Suprapubic skin (tissue), 4 donors: ENCODE data around the gene PEAR1. TPM values are rescaled to one million over a fixed set of nuclear protein-coding genes. Genes with fewer than 3 reads are reported as not detected.

Experiments used
- DNase-seq, 2 donors: peaks; one replicate each; pipeline ENCODE4 v3.0.0-alpha.2; 2019; ENCODE audit warnings: low spot score in 2 of 2
- H3K27ac ChIP-seq: fragments of 200-600 bp; sonication (generic); one replicate; pipeline ENCODE4 v1.5.1; 2019
- H3K27me3 ChIP-seq: fragments of 200-600 bp; sonication (generic); one replicate; pipeline ENCODE4 v1.5.1; 2019
- H3K36me3 ChIP-seq: fragments of 200-600 bp; sonication (generic); one replicate; pipeline ENCODE4 v1.5.1; 2019
- H3K4me1 ChIP-seq: fragments of 200-600 bp; sonication (generic); one replicate; pipeline ENCODE4 v1.5.1; 2019
- H3K4me3 ChIP-seq: fragments of 200-600 bp; sonication (generic); one replicate; pipeline ENCODE4 v1.5.1; 2019; ENCODE audit warnings: mild to moderate bottlenecking
- H3K9me3 ChIP-seq: fragments of 200-600 bp; sonication (generic); one replicate; pipeline ENCODE4 v1.5.1; 2019
- EP300 ChIP-seq: sonication (generic); formaldehyde crosslinking; IDR thresholded peaks from one replicate; pipeline ENCODE4 v1.6.1; 2017; ENCODE audit warnings: antibody characterized with exemption
- POLR2A ChIP-seq, 2 donors: fragments of 450-650 bp; IDR thresholded peaks; one replicate each; pipeline ENCODE4 v1.6.1; 2017; ENCODE audit warnings: antibody characterized with exemption in 2 of 2, mild to moderate bottlenecking in 2 of 2, moderate library complexity in 2 of 2
- POLR2AphosphoS5 ChIP-seq, 3 donors: sonication (generic); formaldehyde crosslinking; IDR thresholded peaks; one replicate each; pipeline ENCODE4 v1.6.1; 2017; ENCODE audit warnings: antibody characterized with exemption in 3 of 3
- WGBS: methylation state at CpG from one replicate; pipeline ENCODE4 v1.1.5; 2018; 5-methylcytosine and 5-hydroxymethylcytosine counted together
- total RNA-seq, 4 donors: library from RNA; depleted of rRNA; stranded (reverse); fragments of >200 nt; gene quantifications; one replicate each; pipeline ENCODE4 v1.1.0, GENCODE V29; 2016
- TF ChIP-seq, protein P1 (sequence below), 2 donors: fragments of 200-600 bp in 1 of 2; fragments of 450-650 bp in 1 of 2; sonication (generic) in 1 of 2; IDR thresholded peaks; one replicate each; pipeline ENCODE4 v1.5.1; 2016 to 2019; ENCODE audit warnings: antibody characterized with exemption in 2 of 2, mild to moderate bottlenecking in 1 of 2, moderate library complexity in 1 of 2

PEAR1 gene
- total RNA-seq, 4 donors from 2014 or later, result 2.4 to 5.7 (median 3.8) TPM

DNA sequence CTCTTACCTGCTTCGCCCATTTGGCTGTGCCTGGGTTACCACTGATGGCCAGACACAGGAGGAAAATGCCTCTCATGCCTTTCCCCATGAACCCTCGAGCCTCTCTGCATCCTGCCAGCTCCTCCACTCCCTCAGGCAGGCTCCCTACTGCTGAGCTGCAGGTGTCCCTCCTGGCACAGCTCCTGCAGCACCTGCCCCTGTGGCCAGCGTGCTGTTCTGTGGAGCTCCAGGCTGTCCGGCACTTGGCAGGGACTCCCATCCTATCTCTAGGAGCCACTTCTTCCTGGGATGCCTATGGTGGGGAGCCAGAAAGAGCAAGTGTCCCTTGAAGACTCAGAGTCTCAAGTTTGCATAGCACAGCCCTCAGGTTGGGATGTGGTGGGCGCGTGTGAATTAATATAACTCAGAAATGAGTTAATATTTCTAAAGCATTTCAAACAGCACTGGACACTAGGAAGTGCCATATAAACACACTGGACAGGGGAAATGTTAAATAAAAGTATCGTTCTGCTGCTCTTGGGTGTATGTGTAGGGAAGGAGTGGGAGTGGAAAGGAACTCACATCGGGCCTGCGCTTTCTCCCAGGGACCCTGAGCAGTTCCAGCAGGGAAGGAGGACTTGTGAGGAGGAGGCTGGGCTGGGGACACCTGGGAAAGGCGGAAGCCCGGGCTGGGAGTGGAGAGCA is 29.6 kb downstream of the PEAR1 start:
- Histone ChIP-seq H3K9me3 (no peaks in the 10 kb centered on the region), H3K36me3 (no peaks in the 10 kb centered on the region), H3K27me3 (peaks cover 90% of the 10 kb centered on the region), H3K4me3 (no peak overlapping the region), H3K27ac (no peak overlapping the region), H3K4me1 (peaks cover 33% of the 10 kb centered on the region)
- WGBS, result 24% methylated on average over 8 of the region's 11 CpGs
- no peak for DNase-seq
- TF ChIP-seq, protein P1, sequence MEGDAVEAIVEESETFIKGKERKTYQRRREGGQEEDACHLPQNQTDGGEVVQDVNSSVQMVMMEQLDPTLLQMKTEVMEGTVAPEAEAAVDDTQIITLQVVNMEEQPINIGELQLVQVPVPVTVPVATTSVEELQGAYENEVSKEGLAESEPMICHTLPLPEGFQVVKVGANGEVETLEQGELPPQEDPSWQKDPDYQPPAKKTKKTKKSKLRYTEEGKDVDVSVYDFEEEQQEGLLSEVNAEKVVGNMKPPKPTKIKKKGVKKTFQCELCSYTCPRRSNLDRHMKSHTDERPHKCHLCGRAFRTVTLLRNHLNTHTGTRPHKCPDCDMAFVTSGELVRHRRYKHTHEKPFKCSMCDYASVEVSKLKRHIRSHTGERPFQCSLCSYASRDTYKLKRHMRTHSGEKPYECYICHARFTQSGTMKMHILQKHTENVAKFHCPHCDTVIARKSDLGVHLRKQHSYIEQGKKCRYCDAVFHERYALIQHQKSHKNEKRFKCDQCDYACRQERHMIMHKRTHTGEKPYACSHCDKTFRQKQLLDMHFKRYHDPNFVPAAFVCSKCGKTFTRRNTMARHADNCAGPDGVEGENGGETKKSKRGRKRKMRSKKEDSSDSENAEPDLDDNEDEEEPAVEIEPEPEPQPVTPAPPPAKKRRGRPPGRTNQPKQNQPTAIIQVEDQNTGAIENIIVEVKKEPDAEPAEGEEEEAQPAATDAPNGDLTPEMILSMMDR (IDR thresholded peaks at IDR 0.05), result no peak
- TF ChIP-seq EP300 (no peak), POLR2A (IDR thresholded peaks at IDR 0.05) (no peak), POLR2AphosphoS5 (IDR thresholded peaks at IDR 0.05) (no peak)

DNA sequence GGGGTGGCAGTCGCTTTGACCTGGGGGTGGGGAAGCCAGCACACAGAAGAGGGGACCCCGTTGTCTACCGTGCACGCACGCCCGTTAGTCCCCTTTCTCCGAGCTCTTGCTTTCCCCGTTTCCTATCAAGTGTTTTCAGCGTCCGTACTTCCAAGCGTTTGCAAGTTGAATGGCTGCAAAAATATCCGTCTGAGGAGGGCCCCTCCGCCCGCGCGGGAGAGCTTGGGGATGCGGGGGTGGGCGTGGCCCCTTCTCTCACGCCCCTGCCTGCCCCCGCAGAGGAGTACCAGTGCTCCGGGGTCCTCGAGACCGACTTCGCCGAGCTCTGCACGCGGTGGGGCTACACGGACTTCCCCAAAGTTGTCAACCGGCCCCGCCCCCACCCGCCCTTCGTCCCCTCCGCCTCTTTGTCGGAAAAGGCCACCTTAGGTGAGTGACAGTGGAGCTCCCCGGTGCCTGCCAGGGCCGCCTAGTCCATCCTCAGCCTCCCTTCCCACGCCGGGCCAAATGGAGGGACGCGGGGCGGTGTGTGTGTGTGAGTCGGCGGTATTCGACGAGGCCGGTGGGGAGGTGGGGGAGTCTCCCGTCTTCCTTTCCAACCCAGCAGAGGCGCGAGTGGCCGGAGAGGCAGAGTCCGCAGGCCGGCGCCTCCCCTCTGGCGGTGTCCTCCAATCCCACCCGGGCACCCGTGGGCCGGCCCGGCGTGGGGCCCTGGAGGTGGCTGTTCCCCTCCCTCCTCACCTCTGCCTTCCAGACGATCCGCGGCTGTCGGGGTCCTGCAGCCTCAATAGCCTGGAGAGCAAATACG is 30.4 kb downstream of the PEAR1 start:
- no peaks in the 10 kb centered on the region for H3K9me3 ChIP-seq
- H3K27ac ChIP-seq, result no peak overlapping the region
- peak overlapping the region; percentile 20 for H3K4me3 ChIP-seq
- TF ChIP-seq POLR2AphosphoS5 (IDR thresholded peaks at IDR 0.05) (no peak), EP300 (no peak), POLR2A (IDR thresholded peaks at IDR 0.05) (no peak)
- TF ChIP-seq, protein P1 (IDR thresholded peaks at IDR 0.05), result no peak
- H3K36me3 ChIP-seq, result no peaks in the 10 kb centered on the region
- H3K4me1 ChIP-seq, result peaks cover 33% of the 10 kb centered on the region
- WGBS, result 2% methylated on average over 9 of the region's 64 CpGs
- DNase-seq, result no peak
- H3K27me3 ChIP-seq, result peaks cover 92% of the 10 kb centered on the region

DNA sequence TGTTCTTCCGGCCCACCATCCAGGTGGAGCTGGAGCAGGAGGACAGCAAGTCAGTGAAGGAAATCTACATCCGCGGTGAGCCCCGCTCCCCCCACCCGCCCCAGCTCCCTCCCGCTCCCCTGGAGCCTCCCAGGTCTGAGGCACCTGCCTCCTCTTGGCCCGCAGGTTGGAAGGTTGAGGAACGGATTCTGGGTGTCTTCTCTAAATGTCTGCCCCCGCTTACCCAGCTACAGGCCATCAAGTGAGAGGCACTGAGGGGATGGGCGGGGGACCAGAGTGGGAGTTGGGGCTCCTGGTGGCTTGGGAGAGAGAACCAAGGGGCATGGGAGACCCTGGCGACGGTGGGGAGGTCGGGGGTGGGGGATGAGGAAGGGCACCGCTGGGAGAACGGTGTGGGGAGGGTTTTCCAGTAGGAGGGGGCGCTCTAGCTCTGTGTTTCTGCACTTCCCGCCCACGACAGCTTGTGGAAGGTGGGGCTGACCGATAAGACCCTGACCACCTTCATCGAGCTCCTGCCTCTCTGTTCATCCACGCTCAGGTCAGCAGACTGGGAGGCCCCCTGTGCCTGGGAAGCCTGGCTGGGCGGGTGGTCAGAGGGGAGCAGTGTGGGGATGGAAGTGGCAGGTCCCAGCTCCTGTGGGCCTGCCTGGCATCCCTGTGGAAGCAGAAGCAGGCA is 31.1 kb downstream of the PEAR1 start:
- 28% methylated on average over 12 of the region's 22 CpGs for WGBS
- Histone ChIP-seq H3K27ac (no peak overlapping the region), H3K36me3 (no peaks in the 10 kb centered on the region), H3K9me3 (no peaks in the 10 kb centered on the region), H3K4me1 (peaks cover 33% of the 10 kb centered on the region), H3K4me3 (no peak overlapping the region), H3K27me3 (peaks cover 94% of the 10 kb centered on the region)
- DNase-seq, result no peak
- no peak for TF ChIP-seq POLR2A (IDR thresholded peaks at IDR 0.05)
- no peak for TF ChIP-seq POLR2AphosphoS5 (IDR thresholded peaks at IDR 0.05)
- no peak for TF ChIP-seq EP300
- TF ChIP-seq, protein P1 (IDR thresholded peaks at IDR 0.05), result no peak

DNA sequence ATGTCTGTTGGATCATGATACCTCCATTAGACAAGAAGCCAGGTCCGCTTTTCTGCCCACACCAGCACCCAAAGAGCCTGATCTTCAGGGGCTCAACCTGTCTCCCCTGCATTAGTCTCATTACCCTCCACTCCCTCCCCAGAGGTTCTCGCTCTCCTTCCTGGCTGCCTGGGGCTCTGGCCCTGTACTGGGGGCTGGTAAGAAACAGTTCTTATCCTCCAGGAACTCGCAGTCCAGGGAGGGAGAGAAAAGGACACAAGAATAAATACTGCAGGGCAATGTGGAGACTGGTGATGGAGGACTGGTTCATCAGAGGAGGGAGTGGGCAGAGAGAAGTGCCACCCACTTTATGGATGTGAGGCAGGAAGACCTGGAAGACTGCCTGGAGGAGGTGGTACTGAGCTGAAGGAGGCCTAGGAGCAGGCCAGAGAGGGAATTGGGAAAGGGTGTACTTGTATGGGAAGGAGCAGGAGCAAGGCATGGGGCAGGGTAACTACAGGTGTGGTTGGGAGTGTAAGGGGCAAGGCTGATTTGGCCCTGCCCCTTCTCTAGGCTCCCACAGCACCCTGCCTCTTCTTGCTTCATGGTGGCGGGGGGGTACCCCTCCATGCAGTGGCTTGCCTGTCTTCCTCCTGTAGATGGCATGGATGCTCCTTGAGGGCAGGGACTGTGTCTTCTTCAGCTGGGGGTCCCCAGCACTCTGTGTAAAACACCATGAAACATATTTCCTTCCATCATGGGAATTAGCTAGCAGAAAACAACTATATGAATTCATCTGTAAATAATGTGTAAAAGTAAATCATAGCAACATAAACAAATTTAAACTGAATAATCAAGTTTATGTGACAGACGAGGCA is 31.9 kb downstream of the PEAR1 start:
- WGBS, result 77% methylated on average over 5 of the region's 5 CpGs
- Histone ChIP-seq H3K9me3 (no peaks in the 10 kb centered on the region), H3K27me3 (peaks cover 89% of the 10 kb centered on the region), H3K36me3 (no peaks in the 10 kb centered on the region), H3K27ac (no peak overlapping the region), H3K4me1 (peaks cover 30% of the 10 kb centered on the region), H3K4me3 (no peak overlapping the region)
- DNase-seq, result no peak
- TF ChIP-seq EP300 (no peak), POLR2A (IDR thresholded peaks at IDR 0.05) (no peak), POLR2AphosphoS5 (IDR thresholded peaks at IDR 0.05) (no peak)
- TF ChIP-seq, protein P1 (IDR thresholded peaks at IDR 0.05), result no peak
